H1 (cell line): ENCODE results near the gene DENND2C. TPM values are rescaled to one million over a fixed set of nuclear protein-coding genes. Genes with fewer than 3 reads are reported as not detected.

ENCODE experiments used
- BRCA1 ChIP-seq: IDR thresholded peaks from 2 replicates; pipeline ENCODE4 v1.6.1; 2012; ENCODE audit warnings: low read depth, low read length, improper control_type of control experiment
- CBX5 ChIP-seq: fragments of 300-800, 300-1000 bp; sonication (generic); IDR thresholded peaks from 2 replicates; pipeline ENCODE4 v1.7.1; 2016; ENCODE audit warnings: antibody characterized with exemption, low read length, low read depth
- HDAC6 ChIP-seq: IDR thresholded peaks from one replicate; pipeline ENCODE4 v1.7.1; 2012; ENCODE audit warnings: low read depth, mild to moderate bottlenecking, inconsistent platforms, low read length, moderate library complexity
- JUND ChIP-seq: IDR thresholded peaks from 2 replicates; pipeline ENCODE4 v1.6.1; 2011; ENCODE audit warnings: mild to moderate bottlenecking, improper control_type of control experiment, low read length
- KDM1A ChIP-seq: fragments of 200-600, 300-600 bp; sonication (generic); IDR thresholded peaks from 2 replicates; pipeline ENCODE4 v1.7.1; 2016; ENCODE audit warnings: mild to moderate bottlenecking, low read length, borderline replicate concordance
- KDM5A ChIP-seq: fragments of 200-600 bp; IDR thresholded peaks from 2 replicates; pipeline ENCODE4 v1.7.1; 2012; ENCODE audit warnings: mild to moderate bottlenecking, low read length, inconsistent platforms, mixed read lengths
- MAFK ChIP-seq: IDR thresholded peaks from 2 replicates; pipeline ENCODE4 v1.6.1; 2012; ENCODE audit warnings: low read depth, mild to moderate bottlenecking, improper control_type of control experiment, low read length
- PHF8 ChIP-seq: fragments of 200-600 bp; sonication (generic); conservative IDR thresholded peaks from 2 replicates; pipeline ENCODE4 v1.7.1; 2012; ENCODE audit warnings: low read depth, mild to moderate bottlenecking, inconsistent platforms, low read length, moderate library complexity
- POU5F1 ChIP-seq: IDR thresholded peaks from 2 replicates; pipeline ENCODE4 v1.6.1; 2011; ENCODE audit warnings: low read depth, mild to moderate bottlenecking, low read length, moderate library complexity
- RFX5 ChIP-seq: IDR thresholded peaks from 2 replicates; pipeline ENCODE4 v1.6.1; 2011; ENCODE audit warnings: low read depth, low read length, improper control_type of control experiment, borderline replicate concordance
- SIN3A ChIP-seq, 2 experiments: IDR thresholded peaks in 1 of 2; conservative IDR thresholded peaks in 1 of 2; 2 replicates each; pipeline ENCODE4 v1.6.1; 2011 to 2012; ENCODE audit warnings: low read length in 2 of 2, improper control_type of control experiment in 1 of 2, low read depth in 1 of 2, mild to moderate bottlenecking in 1 of 2
- SP2 ChIP-seq: IDR thresholded peaks from 2 replicates; pipeline ENCODE4 v1.6.1; 2012; ENCODE audit warnings: mild to moderate bottlenecking, low read length, inconsistent platforms
- polyA plus RNA-seq, 7 experiments: library from polyadenylated mRNA; depleted of rRNA in 3 of 7; stranded (reverse) in 5 of 7; unstranded in 2 of 7; fragments of >200 nt in 5 of 7; fragments of 200-250 nt in 2 of 7; gene quantifications; 1 replicate in 5 of 7; 2 replicates in 1 of 7; 4 replicates in 1 of 7; pipeline versions ENCODE4 v1.2.1 to v1.2.3, GENCODE V29; 2011 to 2013; ENCODE audit warnings: missing spikeins in 2 of 7, mixed read lengths in 2 of 7
- total RNA-seq: library from RNA; stranded (reverse); fragmentation: NEBNext Ultra II Directional; extraction: Animal tissue kit (Norgen Biotek cat#: 25700); gene quantifications from 2 replicates; pipeline ENCODE4 v1.2.1, GENCODE V29; 2021
- TF ChIP-seq, protein P1 (sequence below): fragments of 300-600 bp; sonication (generic); IDR thresholded peaks from 2 replicates; pipeline ENCODE4 v1.7.1; 2012; ENCODE audit warnings: low read length, moderate library complexity, mild to moderate bottlenecking, inconsistent platforms; ENCODE audit not compliant: insufficient replicate concordance

The DENND2C gene
- total and polyA plus RNA-seq, 2 of the 8 experiments (the other 6 are each of a cell fraction or from before 2014, with no cell fraction given): 1.8 to 5.5 TPM

DNA sequence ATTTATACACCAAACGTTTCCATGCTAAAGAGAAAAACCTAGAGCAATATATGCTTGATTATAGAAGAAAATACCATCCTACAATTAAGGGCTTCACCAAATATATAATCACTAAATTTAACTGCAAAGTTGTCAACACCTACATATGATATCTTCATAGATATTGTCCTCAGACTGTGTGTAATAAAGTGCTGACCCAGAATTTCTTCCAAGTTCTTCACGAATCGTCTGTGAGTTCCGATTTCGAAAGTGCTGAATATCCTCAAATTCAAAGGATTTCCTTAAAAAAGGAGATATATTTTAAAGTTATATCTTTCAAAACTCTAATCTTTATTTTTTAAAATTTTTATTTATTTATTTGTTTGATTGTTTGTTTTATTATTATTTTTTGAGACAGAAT lies 46.5 kb downstream of the DENND2C start (continued):
- TF ChIP-seq, protein P1, sequence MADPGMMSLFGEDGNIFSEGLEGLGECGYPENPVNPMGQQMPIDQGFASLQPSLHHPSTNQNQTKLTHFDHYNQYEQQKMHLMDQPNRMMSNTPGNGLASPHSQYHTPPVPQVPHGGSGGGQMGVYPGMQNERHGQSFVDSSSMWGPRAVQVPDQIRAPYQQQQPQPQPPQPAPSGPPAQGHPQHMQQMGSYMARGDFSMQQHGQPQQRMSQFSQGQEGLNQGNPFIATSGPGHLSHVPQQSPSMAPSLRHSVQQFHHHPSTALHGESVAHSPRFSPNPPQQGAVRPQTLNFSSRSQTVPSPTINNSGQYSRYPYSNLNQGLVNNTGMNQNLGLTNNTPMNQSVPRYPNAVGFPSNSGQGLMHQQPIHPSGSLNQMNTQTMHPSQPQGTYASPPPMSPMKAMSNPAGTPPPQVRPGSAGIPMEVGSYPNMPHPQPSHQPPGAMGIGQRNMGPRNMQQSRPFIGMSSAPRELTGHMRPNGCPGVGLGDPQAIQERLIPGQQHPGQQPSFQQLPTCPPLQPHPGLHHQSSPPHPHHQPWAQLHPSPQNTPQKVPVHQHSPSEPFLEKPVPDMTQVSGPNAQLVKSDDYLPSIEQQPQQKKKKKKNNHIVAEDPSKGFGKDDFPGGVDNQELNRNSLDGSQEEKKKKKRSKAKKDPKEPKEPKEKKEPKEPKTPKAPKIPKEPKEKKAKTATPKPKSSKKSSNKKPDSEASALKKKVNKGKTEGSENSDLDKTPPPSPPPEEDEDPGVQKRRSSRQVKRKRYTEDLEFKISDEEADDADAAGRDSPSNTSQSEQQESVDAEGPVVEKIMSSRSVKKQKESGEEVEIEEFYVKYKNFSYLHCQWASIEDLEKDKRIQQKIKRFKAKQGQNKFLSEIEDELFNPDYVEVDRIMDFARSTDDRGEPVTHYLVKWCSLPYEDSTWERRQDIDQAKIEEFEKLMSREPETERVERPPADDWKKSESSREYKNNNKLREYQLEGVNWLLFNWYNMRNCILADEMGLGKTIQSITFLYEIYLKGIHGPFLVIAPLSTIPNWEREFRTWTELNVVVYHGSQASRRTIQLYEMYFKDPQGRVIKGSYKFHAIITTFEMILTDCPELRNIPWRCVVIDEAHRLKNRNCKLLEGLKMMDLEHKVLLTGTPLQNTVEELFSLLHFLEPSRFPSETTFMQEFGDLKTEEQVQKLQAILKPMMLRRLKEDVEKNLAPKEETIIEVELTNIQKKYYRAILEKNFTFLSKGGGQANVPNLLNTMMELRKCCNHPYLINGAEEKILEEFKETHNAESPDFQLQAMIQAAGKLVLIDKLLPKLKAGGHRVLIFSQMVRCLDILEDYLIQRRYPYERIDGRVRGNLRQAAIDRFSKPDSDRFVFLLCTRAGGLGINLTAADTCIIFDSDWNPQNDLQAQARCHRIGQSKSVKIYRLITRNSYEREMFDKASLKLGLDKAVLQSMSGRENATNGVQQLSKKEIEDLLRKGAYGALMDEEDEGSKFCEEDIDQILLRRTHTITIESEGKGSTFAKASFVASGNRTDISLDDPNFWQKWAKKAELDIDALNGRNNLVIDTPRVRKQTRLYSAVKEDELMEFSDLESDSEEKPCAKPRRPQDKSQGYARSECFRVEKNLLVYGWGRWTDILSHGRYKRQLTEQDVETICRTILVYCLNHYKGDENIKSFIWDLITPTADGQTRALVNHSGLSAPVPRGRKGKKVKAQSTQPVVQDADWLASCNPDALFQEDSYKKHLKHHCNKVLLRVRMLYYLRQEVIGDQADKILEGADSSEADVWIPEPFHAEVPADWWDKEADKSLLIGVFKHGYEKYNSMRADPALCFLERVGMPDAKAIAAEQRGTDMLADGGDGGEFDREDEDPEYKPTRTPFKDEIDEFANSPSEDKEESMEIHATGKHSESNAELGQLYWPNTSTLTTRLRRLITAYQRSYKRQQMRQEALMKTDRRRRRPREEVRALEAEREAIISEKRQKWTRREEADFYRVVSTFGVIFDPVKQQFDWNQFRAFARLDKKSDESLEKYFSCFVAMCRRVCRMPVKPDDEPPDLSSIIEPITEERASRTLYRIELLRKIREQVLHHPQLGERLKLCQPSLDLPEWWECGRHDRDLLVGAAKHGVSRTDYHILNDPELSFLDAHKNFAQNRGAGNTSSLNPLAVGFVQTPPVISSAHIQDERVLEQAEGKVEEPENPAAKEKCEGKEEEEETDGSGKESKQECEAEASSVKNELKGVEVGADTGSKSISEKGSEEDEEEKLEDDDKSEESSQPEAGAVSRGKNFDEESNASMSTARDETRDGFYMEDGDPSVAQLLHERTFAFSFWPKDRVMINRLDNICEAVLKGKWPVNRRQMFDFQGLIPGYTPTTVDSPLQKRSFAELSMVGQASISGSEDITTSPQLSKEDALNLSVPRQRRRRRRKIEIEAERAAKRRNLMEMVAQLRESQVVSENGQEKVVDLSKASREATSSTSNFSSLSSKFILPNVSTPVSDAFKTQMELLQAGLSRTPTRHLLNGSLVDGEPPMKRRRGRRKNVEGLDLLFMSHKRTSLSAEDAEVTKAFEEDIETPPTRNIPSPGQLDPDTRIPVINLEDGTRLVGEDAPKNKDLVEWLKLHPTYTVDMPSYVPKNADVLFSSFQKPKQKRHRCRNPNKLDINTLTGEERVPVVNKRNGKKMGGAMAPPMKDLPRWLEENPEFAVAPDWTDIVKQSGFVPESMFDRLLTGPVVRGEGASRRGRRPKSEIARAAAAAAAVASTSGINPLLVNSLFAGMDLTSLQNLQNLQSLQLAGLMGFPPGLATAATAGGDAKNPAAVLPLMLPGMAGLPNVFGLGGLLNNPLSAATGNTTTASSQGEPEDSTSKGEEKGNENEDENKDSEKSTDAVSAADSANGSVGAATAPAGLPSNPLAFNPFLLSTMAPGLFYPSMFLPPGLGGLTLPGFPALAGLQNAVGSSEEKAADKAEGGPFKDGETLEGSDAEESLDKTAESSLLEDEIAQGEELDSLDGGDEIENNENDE: no peak
- TF ChIP-seq PHF8 (no peak), POU5F1 (no peak), HDAC6 (no peak), RFX5 (no peak), SIN3A (conservative IDR thresholded peaks at IDR 0.05 in 1 of 2, IDR thresholded peaks at IDR 0.05 in 1 of 2; ENCODE audit: low read depth in 1 of 2, low read length in 2 of 2) (no peak), KDM1A (no peak), BRCA1 (no peak), KDM5A (no peak), JUND (no peak), SP2 (no peak), CBX5 (no peak), MAFK (no peak)
